PFSK-1 (cell line): ENCODE measurements around the gene CDKN2AIP.

Source experiments
- FOXP2 ChIP-seq: optimal IDR thresholded peaks from 2 replicates; pipeline ENCODE3; 2011; ENCODE audit warnings: borderline replicate concordance, control low read depth, inconsistent platforms; ENCODE audit not compliant: insufficient read depth; ENCODE audit errors: extremely low read length, extremely low read depth
- POLR2AphosphoS5 ChIP-seq: IDR thresholded peaks from 2 replicates; pipeline ENCODE4 v1.6.1; 2012; ENCODE audit warnings: low read depth, mild to moderate bottlenecking, control low read depth, low read length, moderate library complexity
- SIN3A ChIP-seq: IDR thresholded peaks from 2 replicates; pipeline ENCODE4 v1.6.1; 2012; ENCODE audit warnings: mild to moderate bottlenecking, low read length, moderate library complexity, borderline replicate concordance; ENCODE audit not compliant: insufficient read depth
- TAF1 ChIP-seq: IDR thresholded peaks from 2 replicates; pipeline ENCODE4 v1.6.1; 2012; ENCODE audit warnings: low read length, control low read depth, borderline replicate concordance; ENCODE audit not compliant: insufficient read depth
- TF ChIP-seq, protein P1 (sequence below), 2 experiments: IDR thresholded peaks; 2 replicates each; pipeline versions ENCODE4 v1.6.1 to v1.8.0; 2011 to 2012; ENCODE audit warnings: low read depth in 2 of 2, low read length in 2 of 2, control low read depth in 1 of 2, inconsistent platforms in 1 of 2, mild to moderate bottlenecking in 1 of 2, moderate library complexity in 1 of 2; ENCODE audit not compliant: insufficient read depth in 1 of 2

CDKN2AIP gene

DNA sequence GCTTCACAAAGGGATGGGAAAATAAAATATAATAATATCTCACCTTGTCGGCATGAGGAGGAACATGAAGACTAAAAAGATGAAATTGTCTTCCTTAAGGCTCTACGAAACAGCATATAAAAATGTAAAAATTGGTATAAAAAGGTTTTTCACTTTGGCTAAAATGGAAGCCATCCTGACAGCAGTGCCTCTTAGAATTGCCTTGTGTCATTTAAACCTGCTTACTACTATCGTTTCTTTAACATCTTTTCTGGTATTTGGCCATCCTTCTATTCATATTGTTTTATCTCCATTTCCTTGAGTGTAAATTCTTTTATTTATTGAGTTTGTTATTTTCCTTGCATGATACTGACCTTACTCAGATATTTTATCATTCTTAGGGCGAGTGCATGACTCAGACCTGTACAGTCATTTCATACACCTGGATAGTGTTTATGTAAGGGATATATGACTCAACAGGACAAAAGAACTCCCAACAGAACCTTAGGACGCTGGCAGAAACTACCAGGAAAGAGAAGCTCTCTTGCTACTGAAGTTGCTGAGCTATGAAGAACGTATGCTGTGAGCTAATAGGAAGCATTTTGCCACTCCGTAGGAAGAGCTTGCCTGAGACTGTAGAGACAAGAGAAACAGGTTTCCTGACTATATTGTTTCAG, 5.8 kb upstream of the CDKN2AIP start:
- TF ChIP-seq, protein P1, sequence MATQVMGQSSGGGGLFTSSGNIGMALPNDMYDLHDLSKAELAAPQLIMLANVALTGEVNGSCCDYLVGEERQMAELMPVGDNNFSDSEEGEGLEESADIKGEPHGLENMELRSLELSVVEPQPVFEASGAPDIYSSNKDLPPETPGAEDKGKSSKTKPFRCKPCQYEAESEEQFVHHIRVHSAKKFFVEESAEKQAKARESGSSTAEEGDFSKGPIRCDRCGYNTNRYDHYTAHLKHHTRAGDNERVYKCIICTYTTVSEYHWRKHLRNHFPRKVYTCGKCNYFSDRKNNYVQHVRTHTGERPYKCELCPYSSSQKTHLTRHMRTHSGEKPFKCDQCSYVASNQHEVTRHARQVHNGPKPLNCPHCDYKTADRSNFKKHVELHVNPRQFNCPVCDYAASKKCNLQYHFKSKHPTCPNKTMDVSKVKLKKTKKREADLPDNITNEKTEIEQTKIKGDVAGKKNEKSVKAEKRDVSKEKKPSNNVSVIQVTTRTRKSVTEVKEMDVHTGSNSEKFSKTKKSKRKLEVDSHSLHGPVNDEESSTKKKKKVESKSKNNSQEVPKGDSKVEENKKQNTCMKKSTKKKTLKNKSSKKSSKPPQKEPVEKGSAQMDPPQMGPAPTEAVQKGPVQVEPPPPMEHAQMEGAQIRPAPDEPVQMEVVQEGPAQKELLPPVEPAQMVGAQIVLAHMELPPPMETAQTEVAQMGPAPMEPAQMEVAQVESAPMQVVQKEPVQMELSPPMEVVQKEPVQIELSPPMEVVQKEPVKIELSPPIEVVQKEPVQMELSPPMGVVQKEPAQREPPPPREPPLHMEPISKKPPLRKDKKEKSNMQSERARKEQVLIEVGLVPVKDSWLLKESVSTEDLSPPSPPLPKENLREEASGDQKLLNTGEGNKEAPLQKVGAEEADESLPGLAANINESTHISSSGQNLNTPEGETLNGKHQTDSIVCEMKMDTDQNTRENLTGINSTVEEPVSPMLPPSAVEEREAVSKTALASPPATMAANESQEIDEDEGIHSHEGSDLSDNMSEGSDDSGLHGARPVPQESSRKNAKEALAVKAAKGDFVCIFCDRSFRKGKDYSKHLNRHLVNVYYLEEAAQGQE (IDR thresholded peaks at IDR 0.05; ENCODE audit: insufficient read depth in 1 of 2, low read depth in 2 of 2, low read length in 2 of 2), result no peak
- no peak for TF ChIP-seq POLR2AphosphoS5
- no peak for TF ChIP-seq TAF1
- TF ChIP-seq SIN3A, result no peak
- no peak for TF ChIP-seq FOXP2

DNA sequence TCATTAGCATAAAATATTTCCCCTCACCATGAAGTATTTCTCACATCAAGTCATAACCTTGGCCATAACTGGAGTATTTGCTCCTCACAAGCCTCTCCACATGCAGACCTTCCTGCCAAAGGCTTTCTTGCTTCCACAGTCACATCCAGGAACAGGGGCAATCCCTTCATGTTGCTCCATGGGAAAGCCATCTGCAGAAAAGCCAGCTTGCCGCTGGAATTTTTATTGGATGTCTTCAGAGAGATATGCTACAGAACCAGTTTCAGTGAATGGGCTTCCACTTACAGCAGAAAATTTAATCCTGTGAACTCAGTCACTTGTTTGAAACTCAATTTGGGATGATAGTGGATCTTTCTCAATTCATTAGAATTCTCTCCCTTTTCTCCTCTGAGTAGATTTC, 3.2 kb upstream of the CDKN2AIP start:
- TF ChIP-seq POLR2AphosphoS5 (no peak), TAF1 (no peak), FOXP2 (no peak), SIN3A (no peak)
- TF ChIP-seq, protein P1 (IDR thresholded peaks at IDR 0.05; ENCODE audit: insufficient read depth in 1 of 2, low read depth in 2 of 2, low read length in 2 of 2), result no peak

DNA sequence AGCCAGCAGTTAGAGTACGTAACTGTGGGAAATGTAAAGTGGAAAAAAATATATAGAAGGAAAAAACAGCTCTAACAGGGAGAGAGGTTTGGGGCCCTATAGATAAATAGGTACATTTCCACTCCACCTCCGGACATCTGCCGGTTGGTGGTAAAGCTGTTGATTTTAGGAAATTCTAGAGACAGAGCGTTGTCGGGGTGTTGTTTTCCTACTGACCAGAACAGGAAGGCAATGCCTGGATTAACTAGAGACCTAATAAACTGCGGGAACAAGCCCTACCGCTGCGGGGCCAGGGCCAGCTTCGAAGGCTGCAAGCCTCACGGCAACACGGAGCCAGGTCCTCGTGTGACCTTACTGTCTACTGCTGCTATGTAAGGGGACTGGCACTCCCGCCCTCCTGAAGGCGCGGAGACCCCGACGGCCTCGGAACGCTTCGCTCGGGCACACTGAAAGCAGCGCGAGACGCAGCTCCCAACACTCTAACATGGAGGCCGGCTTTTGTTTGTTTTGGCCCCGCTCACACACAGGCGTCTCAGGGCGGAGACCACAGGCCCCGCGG, 702 bp upstream of the CDKN2AIP start:
- no peak for TF ChIP-seq POLR2AphosphoS5
- no peak for TF ChIP-seq FOXP2
- no peak; the same call in 1 of the 2 replicates for TF ChIP-seq SIN3A
- TF ChIP-seq, protein P1 (IDR thresholded peaks at IDR 0.05; ENCODE audit: insufficient read depth in 1 of 2, low read depth in 2 of 2, low read length in 2 of 2), result no peak
- TF ChIP-seq TAF1, result no peak

DNA sequence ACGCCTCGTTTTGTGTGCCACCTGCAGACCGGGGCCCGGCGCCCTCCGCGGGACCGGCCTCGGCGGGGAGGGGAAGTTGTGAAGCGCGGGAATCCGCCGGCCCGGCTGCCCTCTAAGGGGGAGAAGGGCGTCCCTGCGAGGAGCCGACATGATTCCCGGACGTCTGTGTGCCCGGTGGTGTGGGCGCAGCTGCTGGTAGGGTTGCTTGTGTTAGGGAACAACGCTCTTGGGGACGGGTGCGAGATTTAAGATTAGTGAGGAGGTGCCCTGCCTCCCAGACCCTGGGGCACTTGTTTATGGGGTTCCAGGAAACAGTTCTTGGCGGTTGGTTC, 627 bp downstream of the CDKN2AIP start:
- TF ChIP-seq, protein P1 (IDR thresholded peaks at IDR 0.05; ENCODE audit: insufficient read depth in 1 of 2, low read depth in 2 of 2, low read length in 2 of 2), result no peak
- TF ChIP-seq POLR2AphosphoS5 (no peak), TAF1 (no peak), FOXP2 (no peak), SIN3A (no peak)
